ENCODE results near the gene MMP26.
"Not testable (repeated sequence)": the region's sequence is repeated elsewhere in the genome, so short reads cannot be mapped to it uniquely, and the experiment has no call there.

Gene MMP26

GRCh38 chr11:4704054-4704789, at the start of gene MMP26:
TSS of gene MMP26 (plus strand) at chr11:4704784.
- peak; percentile 96 for DNase-seq

DNA sequence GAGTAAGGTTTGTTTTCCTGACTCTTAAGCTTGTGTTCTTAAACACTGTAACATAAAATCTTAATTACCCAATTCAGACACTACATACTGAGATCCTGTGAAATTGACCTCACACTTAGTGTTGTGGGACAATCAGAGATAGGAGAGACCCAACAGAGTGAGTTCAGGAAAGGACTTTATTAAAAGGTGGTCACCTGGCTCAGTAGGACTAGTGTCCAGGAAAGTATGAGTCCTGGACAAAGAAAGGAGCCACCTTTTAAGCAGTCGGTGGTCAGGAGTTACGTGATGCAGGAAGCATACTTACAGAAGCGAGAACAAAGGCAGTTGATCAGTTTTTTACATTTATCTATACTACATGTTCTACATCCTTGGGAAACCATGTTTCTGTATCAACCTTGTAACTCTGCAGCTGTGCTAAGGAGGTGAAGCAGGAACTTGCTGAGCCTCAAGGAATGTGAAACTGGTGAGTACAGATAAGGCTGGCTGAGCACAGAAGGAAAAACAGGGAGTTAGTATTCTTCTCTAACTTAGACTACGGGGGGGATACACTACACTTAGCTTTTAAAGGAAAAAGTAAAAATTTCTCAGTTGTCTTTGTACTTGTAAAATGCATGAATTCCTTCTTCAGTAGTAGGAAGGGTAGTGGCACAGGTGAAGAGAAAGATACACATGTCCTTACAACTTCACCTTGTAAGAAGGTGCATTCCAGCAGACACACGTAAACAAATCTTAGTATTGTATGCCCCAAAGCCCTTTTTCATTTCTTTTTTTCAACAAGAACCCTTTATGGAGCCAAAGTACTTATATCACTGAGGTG, 45.7 kb upstream of the MMP26 start:
- DNase-seq, result no peak

GRCh38 chr11:4662876-4663275, 41.7 kb upstream of the MMP26 start:
- peak; percentile 54 for DNase-seq

GRCh38 chr11:4664183-4664582, 40.4 kb upstream of the MMP26 start:
- no peak for DNase-seq

- DNase-seq, result no peak
Measured at GRCh38 chr11:4664786-4665185, 39.8 kb upstream of the MMP26 start.

DNA sequence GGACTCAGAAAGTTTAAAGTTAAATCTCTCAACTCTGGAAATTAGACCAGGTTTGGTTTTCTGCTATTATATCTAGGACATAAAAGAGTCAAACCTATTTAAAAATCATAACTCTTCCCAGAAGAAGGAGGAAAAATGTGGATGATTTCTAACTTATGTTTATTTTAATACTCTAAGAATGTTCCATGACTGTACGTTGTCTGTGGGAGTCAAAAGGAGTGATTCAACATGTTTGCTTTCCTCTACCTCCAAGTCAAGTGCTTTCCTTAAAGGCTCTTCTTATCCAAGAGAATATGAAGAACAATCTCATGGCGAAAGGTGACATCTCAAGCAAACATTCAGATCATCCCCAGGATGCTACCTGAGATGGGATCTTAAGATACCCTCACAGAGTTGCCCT, 39.2 kb upstream of the MMP26 start:
- DNase-seq, result no peak

DNA sequence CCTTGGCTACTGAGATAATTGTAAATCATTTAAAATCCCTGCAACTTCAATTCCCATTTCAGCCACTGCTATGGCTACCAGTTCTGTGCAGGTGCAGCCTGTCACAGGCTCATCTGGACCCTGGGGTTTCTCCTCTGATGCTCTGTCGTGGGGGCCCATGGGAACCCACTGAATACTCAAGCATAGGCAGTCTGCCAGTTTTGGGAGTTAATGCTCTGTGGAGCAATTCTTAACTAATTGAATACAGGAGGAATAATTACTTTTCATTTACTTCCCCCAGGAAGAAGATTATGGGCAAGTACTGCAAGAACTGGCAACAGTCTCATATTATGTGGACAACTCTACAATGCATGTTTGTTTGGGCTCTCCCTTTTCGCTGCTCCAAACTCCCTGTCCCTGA, 32.8 kb upstream of the MMP26 start:
- DNase-seq, result peak; percentile 61

DNA sequence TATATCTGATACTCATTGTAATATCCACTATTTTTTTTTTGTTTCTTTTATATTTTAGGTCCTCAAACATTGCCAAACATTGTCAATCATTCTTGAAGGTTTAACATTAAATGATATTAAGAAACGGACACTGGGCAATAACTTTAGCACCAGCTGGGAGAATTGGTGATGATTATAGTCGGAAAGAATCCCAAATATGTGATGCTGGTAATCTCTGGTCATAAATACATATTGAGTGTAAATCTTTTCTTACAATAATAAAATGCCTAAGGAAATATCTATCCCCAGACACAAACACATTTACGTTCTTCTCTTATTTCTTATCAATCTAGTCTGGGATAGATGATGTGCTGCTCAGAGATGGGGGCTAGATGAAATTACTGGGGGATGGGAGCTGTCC, 32.1 kb upstream of the MMP26 start:
- no peak for DNase-seq

DNA sequence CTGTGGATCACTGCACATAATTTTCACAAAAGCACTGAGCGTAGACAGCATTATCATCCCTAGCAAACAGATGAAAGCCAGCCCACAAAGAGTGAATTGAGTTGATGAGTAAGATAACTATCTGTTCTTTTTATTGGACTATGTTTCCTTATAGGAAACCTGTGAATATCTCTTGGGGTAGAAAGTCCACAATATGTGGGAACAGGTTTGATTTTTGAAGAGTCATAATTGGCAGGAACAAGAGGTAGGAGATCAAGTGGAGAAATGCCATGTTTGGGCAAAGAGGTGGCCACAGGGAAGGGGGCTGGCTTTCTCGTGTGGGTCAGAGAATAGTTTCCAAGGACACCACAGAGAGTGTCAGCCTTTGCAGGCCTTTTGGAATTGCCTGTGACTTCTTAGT, 30.8 kb upstream of the MMP26 start:
- DNase-seq, result no peak

GRCh38 chr11:4677948-4678347, 26.6 kb upstream of the MMP26 start:
- DNase-seq, result peak; percentile 96

DNA sequence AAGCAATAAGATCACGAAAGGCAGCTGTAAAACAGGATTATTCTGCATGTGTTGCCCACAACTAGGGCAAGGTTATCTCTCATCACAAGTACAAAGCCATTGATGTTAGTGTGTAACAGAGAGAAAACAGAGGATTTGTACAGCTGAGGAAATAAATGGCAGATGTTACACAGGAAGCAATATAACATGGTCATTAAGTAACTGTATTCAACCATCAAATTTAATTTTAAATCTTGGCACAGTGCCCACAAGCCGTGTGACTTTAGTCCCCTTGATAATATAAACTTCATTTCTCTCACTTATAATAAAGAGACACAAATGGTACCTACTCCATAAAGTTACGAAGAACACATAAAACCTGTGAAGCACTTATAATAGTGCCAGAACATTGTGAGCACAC, 24.2 kb upstream of the MMP26 start:
- peak; percentile 89 for DNase-seq

DNA sequence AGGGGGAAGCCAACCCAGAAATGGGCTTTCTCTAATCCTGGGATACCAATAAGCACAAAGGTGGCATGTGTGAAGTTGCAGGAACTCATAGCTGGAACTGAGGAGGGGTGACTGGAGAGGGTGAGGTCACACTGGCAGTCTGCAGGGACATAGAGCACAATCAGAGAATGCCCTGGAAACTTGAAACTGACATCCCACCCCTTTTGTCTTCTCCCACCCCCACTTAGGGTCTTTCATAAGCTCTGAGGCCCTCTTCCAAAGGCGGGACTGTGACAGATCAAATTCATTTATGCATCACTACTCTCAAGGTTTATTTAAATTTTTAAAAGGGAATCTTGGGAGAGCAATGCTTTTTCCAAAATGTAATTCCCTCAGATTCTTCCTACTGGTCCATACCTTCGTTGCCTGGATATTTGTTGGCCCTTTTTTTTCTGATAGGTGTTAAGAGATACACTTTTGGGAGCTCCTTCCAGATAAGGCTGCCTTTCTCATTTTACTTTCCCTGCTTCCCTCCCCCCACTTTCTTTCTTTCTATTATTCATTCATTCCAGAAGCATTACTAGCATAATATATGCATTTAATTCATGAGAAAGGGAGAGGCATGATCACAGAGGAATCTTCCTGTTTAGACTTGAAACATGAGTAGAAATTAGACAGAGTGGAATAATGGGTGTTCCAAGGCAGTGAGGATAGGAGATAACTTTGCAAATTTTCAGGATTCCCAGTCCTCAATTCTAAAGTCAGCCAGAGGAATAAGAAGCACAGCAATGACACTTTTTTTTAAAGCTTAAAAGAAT, 21.8 kb upstream of the MMP26 start:
- DNase-seq, result no peak

- DNase-seq, result peak; percentile 48
Measured at GRCh38 chr11:4684631-4685285, 19.8 kb upstream of the MMP26 start.

- DNase-seq, result no peak
Measured at GRCh38 chr11:4695442-4695841, 9.1 kb upstream of the MMP26 start.

GRCh38 chr11:4697585-4697984, 7.0 kb upstream of the MMP26 start, which contains the start of gene OR51E2:
TSS of gene OR51E2 (minus strand) at chr11:4697853. CDS start at chr11:4682711, 15,142 bp downstream.
- peak; percentile 96 for DNase-seq

DNA sequence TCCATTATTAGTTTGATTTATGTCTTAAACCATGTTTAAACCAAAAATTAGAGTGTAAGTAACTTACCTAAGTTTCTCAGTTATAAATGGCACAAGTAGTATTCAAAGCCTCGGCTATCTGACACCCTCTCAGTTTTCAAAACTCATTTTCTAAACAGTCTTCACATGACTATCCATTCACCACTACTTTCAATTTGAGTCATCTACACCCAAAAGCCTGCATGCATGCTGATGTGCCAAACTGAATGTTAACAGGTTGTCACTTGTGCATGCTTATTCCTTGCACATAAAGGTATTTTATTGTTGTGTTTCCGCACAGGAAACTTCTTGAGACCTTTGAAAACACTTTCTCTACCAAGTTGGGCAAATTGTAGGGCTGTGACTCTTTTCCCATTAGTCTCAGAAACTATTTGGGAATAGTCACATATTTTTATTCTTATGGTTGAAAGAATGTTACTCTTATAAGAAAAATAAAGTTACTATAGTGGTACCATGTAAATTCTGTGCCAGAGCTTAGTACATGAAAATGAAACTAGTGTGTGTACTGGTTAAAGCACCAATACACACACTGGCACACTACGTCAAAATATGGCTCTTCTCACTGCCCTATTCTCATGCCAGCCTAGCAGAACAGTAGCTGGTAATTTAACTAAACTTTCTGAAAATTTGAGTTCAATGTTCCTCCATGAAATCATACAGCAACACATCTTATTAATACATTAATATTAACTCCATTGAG, 4.7 kb upstream of the MMP26 start:
- no peak for DNase-seq

- no peak for DNase-seq
Measured at GRCh38 chr11:4700436-4700820, 4.2 kb upstream of the MMP26 start.

- peak; percentile 89 for DNase-seq
Measured at GRCh38 chr11:4704790-4705334, 278 bp downstream of the MMP26 start.

DNA sequence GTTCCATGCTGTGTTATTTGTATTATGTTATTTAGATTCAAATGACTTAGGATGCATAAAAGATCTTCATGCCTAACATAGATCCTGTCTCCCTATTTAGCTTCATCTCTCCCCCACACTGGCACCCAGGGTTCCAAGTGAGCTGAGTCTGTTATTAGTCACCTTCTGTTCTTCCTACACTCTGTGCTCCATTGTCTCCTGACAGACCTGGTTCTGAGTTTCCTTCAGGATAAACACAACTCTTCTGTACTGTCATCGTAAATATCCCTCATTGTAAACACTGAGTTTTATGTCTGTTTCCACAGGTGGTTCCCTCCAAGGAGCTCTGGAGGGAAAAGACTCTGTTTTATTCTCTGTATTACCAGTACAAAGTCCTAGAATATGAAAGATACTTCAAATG, 8.7 kb downstream of the MMP26 start:
- peak; percentile 86 for DNase-seq

GRCh38 chr11:4714300-4714699, 9.7 kb downstream of the MMP26 start:
- no peak for DNase-seq

DNA sequence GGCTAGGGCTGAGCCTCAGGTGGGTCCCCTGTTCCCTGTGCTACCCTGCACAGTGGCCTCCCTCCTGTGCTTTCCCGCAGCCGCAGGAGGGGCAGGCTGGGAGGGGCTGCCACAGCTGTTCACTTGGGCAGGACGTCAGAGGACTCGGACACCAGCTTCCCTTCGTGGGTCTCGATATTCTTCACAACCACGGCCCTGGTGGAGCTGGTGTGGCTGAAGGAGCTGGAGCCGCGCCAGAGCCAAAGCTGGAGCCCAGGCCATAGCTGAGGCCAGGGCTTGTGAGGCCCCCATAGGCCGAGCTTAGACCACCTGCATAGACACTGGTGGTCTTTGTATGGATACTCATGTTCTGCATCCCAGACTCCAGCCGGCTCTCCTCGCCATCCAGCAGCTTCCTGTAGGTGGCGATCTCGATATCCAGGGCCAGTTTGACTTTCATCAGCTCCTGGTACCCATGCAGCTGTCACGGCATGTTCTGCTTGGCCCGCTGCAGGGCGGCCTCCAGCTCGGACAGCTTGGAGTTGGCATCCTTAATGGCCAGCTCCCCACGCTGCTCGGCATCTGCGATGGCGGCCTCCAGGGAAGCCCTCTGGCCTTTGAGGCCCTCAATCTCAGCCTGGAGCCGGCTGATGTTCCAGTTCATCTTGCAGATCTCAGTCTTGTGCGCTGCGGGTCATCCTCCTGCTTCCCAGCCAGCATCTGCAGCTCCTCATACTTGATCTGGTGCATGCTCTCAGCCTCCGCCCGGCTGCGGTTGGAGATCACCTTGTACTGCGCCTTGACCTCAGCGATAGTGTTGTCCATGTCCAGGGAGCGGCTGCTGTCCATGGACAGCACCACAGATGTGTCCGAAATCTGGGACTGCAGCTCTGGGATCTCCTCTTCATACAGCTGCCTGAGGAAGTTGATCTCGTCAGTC, 18.3 kb downstream of the MMP26 start:
- not testable (repeated sequence) for DNase-seq
